ENCODE measurements around the gene RPUSD3.

Gene RPUSD3

GRCh38 chr3:9803494-9803893, 40.3 kb downstream of the RPUSD3 start:
- DNase-seq (ENCODE audit: low spot score), result no peak

- DNase-seq (ENCODE audit: low spot score), result no peak
These were observed 43.3 kb downstream of the RPUSD3 start for GRCh38 chr3:9800529-9800928.

- no peak for DNase-seq (ENCODE audit: low spot score)
These were observed 46.4 kb downstream of the RPUSD3 start for GRCh38 chr3:9797196-9797945.

GRCh38 chr3:9795207-9795606, 48.6 kb downstream of the RPUSD3 start:
- no peak for DNase-seq (ENCODE audit: low spot score)

GRCh38 chr3:9794400-9794799, 49.4 kb downstream of the RPUSD3 start:
- no peak for DNase-seq (ENCODE audit: low spot score)

GRCh38 chr3:9793161-9793781, 50.5 kb downstream of the RPUSD3 start:
- DNase-seq (ENCODE audit: low spot score), result peak; percentile 63

- peak; percentile 96 for DNase-seq (ENCODE audit: low spot score)
These were observed 51.2 kb downstream of the RPUSD3 start, which contains the start of the genes ARPC4 and TADA3 for GRCh38 chr3:9792405-9793160. TSS of gene ARPC4 (plus strand) at chr3:9793082. CDS start at chr3:9793122, 40 bp downstream. TSS of gene TADA3 (minus strand) at chr3:9792473. CDS start at chr3:9791466, 1,007 bp downstream.

- no peak for DNase-seq (ENCODE audit: low spot score)
These were observed 51.9 kb downstream of the RPUSD3 start for GRCh38 chr3:9791790-9792404.

- no peak for DNase-seq (ENCODE audit: low spot score)
These were observed 52.7 kb downstream of the RPUSD3 start for GRCh38 chr3:9791127-9791526.

All from GM03348 (cell line).